Lower leg skin (tissue), 3 donors: ENCODE measurements around the gene CLASP1.

Experiments used
- CTCF ChIP-seq, 3 donors: fragments of 450-650 bp; IDR thresholded peaks; one replicate each; pipeline ENCODE4 v1.5.1; 2016; ENCODE audit warnings: antibody characterized with exemption in 3 of 3, mild to moderate bottlenecking in 3 of 3, moderate library complexity in 2 of 3
- POLR2A ChIP-seq, 2 donors: fragments of 450-650 bp; IDR thresholded peaks; one replicate each; pipeline ENCODE4 v1.6.1; 2016 to 2017; ENCODE audit warnings: antibody characterized with exemption in 2 of 2, mild to moderate bottlenecking in 1 of 2, moderate library complexity in 1 of 2

GRCh38 chr2:121565389-121566250, 83.6 kb downstream of the CLASP1 start:
- no peak for TF ChIP-seq CTCF (IDR thresholded peaks at IDR 0.05)
- TF ChIP-seq POLR2A (IDR thresholded peaks at IDR 0.05), result no peak
